PC-9 (cell line): Measurements from ENCODE around the gene TMOD1.

ENCODE experiments used
- EZH2 ChIP-seq: fragments of 200-600 bp; sonication (generic); IDR thresholded peaks from 2 replicates; pipeline ENCODE4 v1.8.0; 2017; ENCODE audit warnings: antibody characterized with exemption, low read depth
- TF ChIP-seq, protein P1 (sequence below): fragments of 200-600 bp; sonication (generic); conservative IDR thresholded peaks from 2 replicates; pipeline ENCODE4 v1.6.1; 2017; ENCODE audit warnings: mixed run types, antibody characterized with exemption, mild to moderate bottlenecking, moderate library complexity

DNA sequence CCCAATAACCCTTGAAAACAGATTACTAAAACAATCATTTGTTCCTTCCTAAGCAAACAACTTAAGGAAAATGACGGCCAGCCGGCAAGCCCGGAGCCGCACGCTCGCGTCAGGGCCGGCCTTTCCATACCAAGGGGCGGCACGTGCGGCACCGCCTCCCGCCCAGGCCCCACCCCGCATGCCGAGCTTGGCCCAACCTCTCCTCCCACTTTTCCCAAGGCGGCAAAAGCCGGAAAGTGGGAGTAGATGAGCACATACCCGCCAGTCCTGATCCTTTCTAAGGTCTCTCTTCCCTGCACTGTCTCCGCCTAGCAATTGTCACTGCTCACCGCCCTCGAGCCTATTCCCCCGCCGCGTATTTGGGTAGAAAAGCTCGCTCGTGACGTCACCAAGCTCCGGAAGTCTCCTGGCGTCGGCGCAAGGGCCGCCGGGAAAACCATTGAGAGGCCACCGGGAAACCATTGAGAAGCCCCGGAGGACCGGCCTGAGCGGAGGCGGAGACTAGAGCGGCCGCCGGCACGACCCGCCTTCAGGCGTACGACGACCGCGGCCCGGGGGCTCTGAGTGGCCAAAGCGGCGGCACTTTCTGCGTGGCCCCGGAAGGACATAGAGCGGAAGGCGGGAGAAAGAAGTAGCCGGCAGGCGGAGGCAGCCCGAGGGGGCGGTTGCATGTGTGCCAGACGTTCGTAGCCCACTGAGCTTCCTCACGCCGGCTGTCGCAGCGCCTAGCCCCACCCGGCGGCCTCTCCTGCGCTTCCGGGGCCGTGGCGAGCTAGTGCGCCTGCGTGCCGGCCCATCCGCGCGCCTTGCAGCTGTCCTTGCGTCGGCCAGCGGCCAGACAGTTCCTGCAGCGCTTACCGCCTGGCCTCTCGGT is 131.8 kb downstream of the TMOD1 start, which contains the start of the genes NCBP1 and TSTD2:
- TF ChIP-seq, protein P1, sequence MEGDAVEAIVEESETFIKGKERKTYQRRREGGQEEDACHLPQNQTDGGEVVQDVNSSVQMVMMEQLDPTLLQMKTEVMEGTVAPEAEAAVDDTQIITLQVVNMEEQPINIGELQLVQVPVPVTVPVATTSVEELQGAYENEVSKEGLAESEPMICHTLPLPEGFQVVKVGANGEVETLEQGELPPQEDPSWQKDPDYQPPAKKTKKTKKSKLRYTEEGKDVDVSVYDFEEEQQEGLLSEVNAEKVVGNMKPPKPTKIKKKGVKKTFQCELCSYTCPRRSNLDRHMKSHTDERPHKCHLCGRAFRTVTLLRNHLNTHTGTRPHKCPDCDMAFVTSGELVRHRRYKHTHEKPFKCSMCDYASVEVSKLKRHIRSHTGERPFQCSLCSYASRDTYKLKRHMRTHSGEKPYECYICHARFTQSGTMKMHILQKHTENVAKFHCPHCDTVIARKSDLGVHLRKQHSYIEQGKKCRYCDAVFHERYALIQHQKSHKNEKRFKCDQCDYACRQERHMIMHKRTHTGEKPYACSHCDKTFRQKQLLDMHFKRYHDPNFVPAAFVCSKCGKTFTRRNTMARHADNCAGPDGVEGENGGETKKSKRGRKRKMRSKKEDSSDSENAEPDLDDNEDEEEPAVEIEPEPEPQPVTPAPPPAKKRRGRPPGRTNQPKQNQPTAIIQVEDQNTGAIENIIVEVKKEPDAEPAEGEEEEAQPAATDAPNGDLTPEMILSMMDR = no peak
- TF ChIP-seq EZH2 = no peak
